Small intestine (tissue), 7 donors: ENCODE results near the gene KIZ. TPM values are rescaled to one million over a fixed set of nuclear protein-coding genes. Genes with fewer than 3 reads are reported as not detected.

Experiments used
- DNase-seq, 2 donors: peaks; one replicate each; pipeline versions ENCODE4 v3.0.0 to v3.0.0-alpha.2; 2013
- FAIRE-seq: peaks from 2 replicates; lab custom pipeline; 2012; peaks lifted over from hg19 to GRCh38; lab: Jason Lieb, UNC
- H3K27ac ChIP-seq, 3 donors: one replicate each; pipeline ENCODE4 v1.5.1; 2013; ENCODE audit warnings: low read length in 2 of 3, mild to moderate bottlenecking in 2 of 3, control low read depth in 1 of 3, inconsistent platforms in 1 of 3, low read depth in 1 of 3, moderate library complexity in 1 of 3
- H3K27me3 ChIP-seq, 3 donors: one replicate each; pipeline ENCODE4 v1.6.1; 2013; ENCODE audit warnings: low read length in 3 of 3, inconsistent platforms in 1 of 3; ENCODE audit not compliant: control insufficient read depth in 3 of 3, insufficient read depth in 3 of 3
- H3K36me3 ChIP-seq, 3 donors: one replicate each; pipeline ENCODE4 v1.6.1; 2013; ENCODE audit warnings: low read length in 3 of 3, inconsistent platforms in 1 of 3, low read depth in 1 of 3, mild to moderate bottlenecking in 1 of 3, moderate library complexity in 1 of 3; ENCODE audit not compliant: control insufficient read depth in 3 of 3, insufficient read depth in 2 of 3
- H3K4me1 ChIP-seq, 3 donors: one replicate each; pipeline ENCODE4 v1.6.1; 2013; ENCODE audit warnings: low read length in 2 of 3, inconsistent platforms in 1 of 3, low read depth in 1 of 3, mild to moderate bottlenecking in 1 of 3, moderate library complexity in 1 of 3; ENCODE audit not compliant: control insufficient read depth in 3 of 3, insufficient read depth in 2 of 3
- H3K4me3 ChIP-seq, 3 donors: one replicate each; pipeline ENCODE4 v1.5.1; 2013; ENCODE audit warnings: low read length in 3 of 3, control low read depth in 1 of 3, inconsistent platforms in 1 of 3, low read depth in 1 of 3, mild to moderate bottlenecking in 1 of 3, moderate library complexity in 1 of 3
- H3K9me3 ChIP-seq, 2 donors: one replicate each; pipeline ENCODE4 v1.6.1; 2013; ENCODE audit warnings: low read depth in 1 of 2, low read length in 1 of 2; ENCODE audit not compliant: control insufficient read depth in 2 of 2, insufficient read depth in 1 of 2
- WGBS, 3 donors: extraction: QIAGEN DNeasy Blood & Tissue Kit; methylation state at CpG; one replicate each; pipeline ENCODE4 v1.1.7; 2013; 5-methylcytosine and 5-hydroxymethylcytosine counted together
- polyA plus RNA-seq, 4 donors: library from polyadenylated mRNA; stranded (reverse) in 3 of 4; unstranded in 1 of 4; fragments of 200-250 nt in 3 of 4; fragments of 120-200 nt in 1 of 4; gene quantifications; one replicate each; pipeline versions ENCODE4 v1.2.1 to v1.2.3, GENCODE V29; 2013
- donor health status: healthy with polysubstance abuse.
- donor health status: control.
- donor health status: control.
- donor health status: Bipolar disorder and iron deficiency.
- donor health status: healthy.

Gene KIZ
- polyA plus RNA-seq, 4 donors, result 11.7 to 38.4 (median 20.1) TPM

DNA sequence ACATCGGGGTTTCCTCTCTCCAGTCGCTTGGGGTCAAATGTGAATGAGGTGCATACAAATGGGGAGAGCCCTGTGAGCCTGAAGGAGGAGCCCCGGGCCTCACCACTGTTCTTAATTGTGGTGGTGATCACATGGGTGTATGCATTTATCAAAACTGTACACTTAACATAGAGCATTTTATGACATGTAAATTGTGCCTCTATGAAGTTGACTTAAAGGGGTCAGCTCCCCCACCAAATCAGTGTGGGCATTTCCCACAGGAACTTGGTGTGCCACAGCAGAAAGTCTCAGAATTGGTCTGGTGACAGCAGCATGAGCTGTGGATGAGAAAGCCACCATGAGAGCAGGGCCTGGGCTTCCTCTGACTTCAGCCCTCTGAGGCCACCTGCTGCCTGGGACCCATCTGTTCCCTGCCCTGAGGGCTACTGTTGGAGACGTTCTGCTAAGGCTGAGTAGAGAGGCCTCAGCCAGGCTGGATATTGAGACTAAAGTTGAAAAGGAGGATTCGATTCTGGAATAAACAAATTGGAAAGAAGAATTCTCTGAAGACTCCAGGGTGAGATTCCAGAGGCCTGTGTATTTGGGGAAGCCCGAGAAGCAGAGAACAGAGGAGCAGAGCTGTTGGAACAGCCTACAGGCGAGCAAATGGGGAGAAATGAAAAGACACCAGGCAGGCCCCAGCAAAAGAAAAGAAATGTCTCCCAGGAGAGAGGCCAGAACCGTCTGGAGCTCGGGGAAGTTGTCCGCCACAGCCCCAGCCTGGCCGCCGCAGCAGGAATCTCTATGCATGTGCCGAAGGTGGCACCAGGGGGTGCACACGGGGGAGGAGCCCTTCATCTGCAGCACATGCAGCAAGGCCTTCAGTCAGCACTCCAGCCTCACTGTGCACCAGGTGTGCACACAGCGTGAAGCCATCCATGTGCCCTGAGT, 139.6 kb downstream of the KIZ start:
- WGBS, 3 donors, result 77 to 79% (median 78%) methylated on average over 15 of the region's 15 CpGs
- H3K9me3 ChIP-seq, result no peaks in the 10 kb centered on the region
- FAIRE-seq, result no peak

DNA sequence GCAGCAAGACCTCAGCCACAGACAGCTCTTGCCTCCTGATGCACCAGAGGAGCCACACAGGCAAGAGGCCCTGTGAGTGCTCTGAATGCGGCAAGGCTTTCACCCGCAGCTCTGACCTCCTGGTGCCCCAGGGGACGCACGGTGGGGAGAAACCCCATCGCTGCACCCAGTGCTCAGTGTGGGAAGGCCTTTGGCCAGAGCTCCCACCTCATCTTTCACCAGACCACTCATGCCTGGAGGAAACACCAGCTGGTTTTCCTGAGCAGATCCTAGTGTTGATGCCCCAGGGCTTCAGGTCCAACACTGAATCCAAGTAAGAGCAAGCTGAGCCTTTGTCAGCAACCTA, 140.3 kb downstream of the KIZ start:
- DNase-seq (no peak), FAIRE-seq (no peak)
- Histone ChIP-seq H3K27ac (no peak overlapping the region), H3K27me3 (peaks cover 0 to 2% (median 0%) of the 10 kb centered on the region in 3 donors), H3K36me3 (no peaks in the 10 kb centered on the region), H3K4me3 (no peak overlapping the region), H3K9me3 (no peaks in the 10 kb centered on the region), H3K4me1 (no peaks in the 10 kb centered on the region)
- WGBS, 3 donors, result 91 to 100% (median 91%) methylated on average over 5 of the region's 5 CpGs

More for the DNA sequence above, 139.6 kb downstream of the KIZ start:
- no peak for DNase-seq
- no peaks in the 10 kb centered on the region for H3K36me3 ChIP-seq
- no peaks in the 10 kb centered on the region for H3K4me1 ChIP-seq
- no peak overlapping the region for H3K27ac ChIP-seq
- H3K4me3 ChIP-seq, result no peak overlapping the region
- H3K27me3 ChIP-seq, result peaks cover 0 to 2% (median 0%) of the 10 kb centered on the region in 3 donors

DNA sequence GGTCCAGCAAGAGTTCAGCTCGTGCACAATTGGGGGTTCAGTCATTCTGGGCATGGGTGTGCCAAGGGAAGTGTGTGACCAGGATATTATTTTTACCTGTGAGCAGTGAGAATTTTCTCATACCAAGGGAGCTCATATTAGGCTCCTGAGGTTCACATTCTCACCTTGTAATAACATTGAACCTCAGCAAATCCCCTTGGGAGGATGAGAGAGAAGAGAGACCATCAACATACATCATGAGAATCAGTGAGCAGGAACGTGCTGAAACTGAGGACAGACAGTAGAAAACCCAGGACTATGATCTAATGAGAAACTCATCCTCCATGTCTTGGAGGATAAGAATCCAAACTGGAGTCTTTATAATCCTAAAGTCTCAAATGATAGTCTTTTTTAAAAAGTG, 143.9 kb downstream of the KIZ start:
- WGBS, 3 donors, result 47 to 54% (median 50%) methylated on average over 2 of the region's 2 CpGs
- DNase-seq (no peak), FAIRE-seq (no peak)
- Histone ChIP-seq H3K4me1 (no peaks in the 10 kb centered on the region), H3K27me3 (peaks cover 0 to 2% (median 0%) of the 10 kb centered on the region in 3 donors), H3K27ac (no peak overlapping the region), H3K36me3 (no peaks in the 10 kb centered on the region), H3K9me3 (no peaks in the 10 kb centered on the region), H3K4me3 (no peak overlapping the region)

DNA sequence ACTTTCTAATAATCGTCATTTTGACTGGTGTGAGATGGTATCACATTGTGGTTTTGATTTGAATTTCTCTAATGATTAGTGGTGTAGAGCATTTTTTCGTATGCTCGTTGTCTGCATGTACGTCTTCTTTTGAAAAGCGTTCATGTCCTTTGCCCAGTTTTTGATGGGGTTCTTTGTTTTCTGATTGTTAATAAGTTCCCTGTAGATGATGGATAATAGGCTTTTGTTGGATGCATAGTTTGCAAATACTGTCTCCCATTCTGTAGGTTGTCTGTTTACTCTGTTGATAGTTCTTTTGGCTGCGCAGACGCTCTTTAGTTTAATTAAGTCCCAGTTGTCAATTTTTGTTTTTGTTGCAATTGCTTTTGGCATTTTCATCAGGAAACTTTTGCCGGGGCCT, 144.9 kb downstream of the KIZ start:
- Histone ChIP-seq H3K9me3 (no peaks in the 10 kb centered on the region), H3K4me1 (no peaks in the 10 kb centered on the region), H3K36me3 (no peaks in the 10 kb centered on the region), H3K4me3 (no peak overlapping the region), H3K27ac (no peak overlapping the region), H3K27me3 (peaks cover 0 to 2% (median 0%) of the 10 kb centered on the region in 3 donors)
- 69 to 87% (median 85%) methylated on average over 8 of the region's 8 CpGs for WGBS, 3 donors
- DNase-seq (no peak), FAIRE-seq (no peak)

DNA sequence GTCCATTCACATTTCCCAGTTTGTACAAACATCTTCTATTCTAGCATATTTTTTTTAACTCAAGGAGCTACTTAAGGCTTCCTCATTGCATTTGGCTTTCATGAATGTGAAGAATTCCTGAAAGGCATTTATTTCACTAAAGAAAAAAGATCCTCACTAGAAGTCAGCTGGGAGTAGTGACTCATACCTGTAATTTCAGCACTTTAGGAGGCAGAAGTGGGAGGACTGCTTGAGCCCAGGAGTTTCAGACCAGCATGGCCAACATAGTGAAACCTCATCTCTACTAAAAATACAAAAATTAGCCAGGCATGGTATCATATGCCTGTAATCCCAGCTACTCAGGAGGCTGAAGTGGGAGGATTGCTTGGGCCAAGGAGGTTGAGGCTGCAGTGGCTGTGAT, 146.4 kb downstream of the KIZ start:
- Histone ChIP-seq H3K4me3 (no peak overlapping the region), H3K9me3 (no peaks in the 10 kb centered on the region), H3K27me3 (peaks cover 0 to 2% (median 0%) of the 10 kb centered on the region in 3 donors), H3K36me3 (no peaks in the 10 kb centered on the region), H3K27ac (no peak overlapping the region), H3K4me1 (no peaks in the 10 kb centered on the region)
- DNase-seq (no peak), FAIRE-seq (no peak)

DNA sequence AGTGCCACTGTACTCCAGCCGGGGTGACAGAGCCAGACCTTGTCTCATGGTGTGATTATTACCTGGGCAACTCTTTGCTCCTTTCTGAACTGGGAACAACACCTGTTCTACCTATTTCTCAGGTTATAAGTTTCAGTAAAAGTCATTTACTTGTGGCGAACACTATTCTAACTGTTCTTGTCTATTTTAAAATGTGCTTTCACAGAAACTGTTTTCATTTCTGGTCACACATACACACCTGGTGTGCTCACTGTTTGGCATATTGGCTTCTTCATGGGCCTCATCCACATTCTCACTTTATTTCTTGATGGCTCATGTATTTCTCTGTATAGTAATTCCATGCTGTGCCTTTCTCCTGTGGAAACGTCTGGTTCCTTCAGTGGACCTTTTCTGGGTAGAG, 146.8 kb downstream of the KIZ start:
- no peak for FAIRE-seq

DNA sequence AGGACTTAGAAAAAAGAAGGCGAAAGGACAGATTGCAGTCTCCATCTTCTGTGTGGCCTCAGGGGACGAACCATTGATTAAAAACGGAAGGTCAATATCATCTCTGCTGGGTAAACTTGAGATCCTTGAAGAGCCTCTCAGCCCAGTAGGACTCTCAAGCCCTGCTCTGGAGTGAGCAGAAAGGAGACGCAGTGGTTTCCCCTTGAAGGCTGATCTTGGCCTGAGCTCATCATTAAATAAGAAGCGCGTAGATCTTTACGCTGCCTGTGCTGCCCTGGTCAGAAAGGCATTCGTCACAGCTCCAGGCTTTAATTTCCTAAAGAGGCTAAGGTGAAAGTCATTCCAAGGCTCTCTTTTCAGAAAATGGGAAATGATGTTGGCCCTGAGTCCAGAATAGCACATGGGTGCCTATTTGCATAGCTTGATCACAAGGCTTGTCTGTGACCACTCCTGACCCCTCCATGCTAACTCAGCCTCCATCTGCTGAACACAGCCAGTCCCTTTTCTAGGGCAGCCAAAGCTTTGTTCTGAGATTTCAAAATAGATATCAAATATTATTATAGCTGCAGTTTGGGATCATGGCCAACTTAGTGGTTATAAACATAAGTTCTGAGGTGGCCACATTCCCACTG, 148.0 kb downstream of the KIZ start:
- Histone ChIP-seq H3K4me3 (no peak overlapping the region), H3K27me3 (peaks cover 0 to 2% (median 0%) of the 10 kb centered on the region in 3 donors), H3K27ac (no peak overlapping the region), H3K36me3 (no peaks in the 10 kb centered on the region), H3K9me3 (no peaks in the 10 kb centered on the region), H3K4me1 (no peaks in the 10 kb centered on the region)
- DNase-seq (no peak), FAIRE-seq (no peak)
- WGBS, 3 donors, result 81 to 86% (median 83%) methylated on average over 8 of the region's 8 CpGs

More for the DNA sequence above, 146.8 kb downstream of the KIZ start:
- no peak for DNase-seq
- H3K9me3 ChIP-seq, result no peaks in the 10 kb centered on the region
- H3K27me3 ChIP-seq, result peaks cover 0 to 2% (median 0%) of the 10 kb centered on the region in 3 donors
- 78 to 85% (median 78%) methylated on average over 3 of the region's 3 CpGs for WGBS, 3 donors
- H3K4me3 ChIP-seq, result no peak overlapping the region
- no peaks in the 10 kb centered on the region for H3K4me1 ChIP-seq
- H3K27ac ChIP-seq, result no peak overlapping the region
- H3K36me3 ChIP-seq, result no peaks in the 10 kb centered on the region

DNA sequence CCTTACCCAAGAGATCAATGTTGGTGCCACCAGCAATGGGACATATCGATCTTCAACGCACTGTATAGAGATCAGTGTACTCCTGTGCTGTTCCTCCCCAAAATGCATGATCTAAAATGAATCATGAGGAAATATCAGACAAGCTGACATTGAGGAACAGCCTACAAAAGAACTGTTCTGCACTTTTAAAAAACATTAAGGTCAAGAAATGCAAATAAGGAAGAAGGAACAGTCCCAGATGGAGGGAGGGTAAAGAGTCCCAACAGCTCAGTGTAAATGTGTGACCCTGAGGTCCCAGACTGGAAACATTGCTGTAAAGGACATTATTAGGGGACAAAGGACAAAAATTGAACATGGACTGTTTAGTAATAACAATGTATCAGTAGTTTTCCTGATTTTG, 152.9 kb downstream of the KIZ start:
- no peaks in the 10 kb centered on the region for H3K9me3 ChIP-seq
- 95 to 98% (median 97%) methylated on average over 2 of the region's 2 CpGs for WGBS, 3 donors

More for the DNA sequence above, 152.9 kb downstream of the KIZ start:
- no peak overlapping the region for H3K27ac ChIP-seq
- no peak for FAIRE-seq
- DNase-seq, result no peak
- H3K27me3 ChIP-seq, result no peaks in the 10 kb centered on the region
- H3K36me3 ChIP-seq, result no peaks in the 10 kb centered on the region
- peaks cover 0 to 3% (median 0%) of the 10 kb centered on the region in 3 donors for H3K4me1 ChIP-seq
- H3K4me3 ChIP-seq, result no peak overlapping the region
